GM06990 (cell line): ENCODE data around the gene CMTM8.

Experiments
- DNase-seq: peaks from one replicate; pipeline ENCODE4 v3.0.0-alpha.2; 2011; ENCODE audit not compliant: insufficient read length; ENCODE audit errors: extremely low read depth
- H3K27me3 ChIP-seq: replicated peaks from 2 replicates; pipeline ENCODE4 v1.6.0; 2011; ENCODE audit warnings: low read length; ENCODE audit not compliant: control insufficient read depth, insufficient read depth
- H3K36me3 ChIP-seq: 2 replicates; pipeline ENCODE4 v1.5.1; 2011; ENCODE audit warnings: low read length; ENCODE audit not compliant: control insufficient read depth, insufficient read depth
- H3K4me3 ChIP-seq: replicated peaks from 2 replicates; pipeline ENCODE4 v1.5.1; 2011; ENCODE audit warnings: low read depth, mild to moderate bottlenecking, control low read depth, low read length
- TF ChIP-seq, protein P1 (sequence below): IDR thresholded peaks from 2 replicates; pipeline ENCODE4 v1.5.1; 2011; ENCODE audit warnings: low read length, control low read depth, mild to moderate bottlenecking, inconsistent platforms; ENCODE audit not compliant: insufficient read depth, poor library complexity, severe bottlenecking

Gene CMTM8

DNA sequence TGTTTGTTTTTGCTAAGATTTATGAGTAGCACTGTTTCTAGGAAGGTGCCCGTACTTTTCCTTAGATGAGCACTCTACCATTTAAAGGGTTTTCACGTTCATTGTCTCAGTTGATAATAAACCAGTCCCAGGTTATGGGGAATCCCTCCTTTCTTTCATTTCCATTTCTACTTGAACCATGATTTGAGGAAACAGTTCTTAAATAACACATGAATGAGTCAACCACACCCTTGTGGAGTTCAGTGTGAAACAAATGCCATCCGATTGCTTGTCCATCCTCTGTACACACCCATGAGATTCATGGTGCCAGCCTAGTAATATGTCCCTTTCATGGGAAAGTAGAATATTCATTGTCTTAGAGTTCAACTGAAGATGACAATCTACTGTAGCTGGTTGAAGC is 23.1 kb downstream of the CMTM8 start:
- no peaks in the 10 kb centered on the region; the same call in 1 of the 2 replicates for H3K27me3 ChIP-seq
- DNase-seq = no peak
- no peaks in the 10 kb centered on the region for H3K36me3 ChIP-seq
- TF ChIP-seq, protein P1, sequence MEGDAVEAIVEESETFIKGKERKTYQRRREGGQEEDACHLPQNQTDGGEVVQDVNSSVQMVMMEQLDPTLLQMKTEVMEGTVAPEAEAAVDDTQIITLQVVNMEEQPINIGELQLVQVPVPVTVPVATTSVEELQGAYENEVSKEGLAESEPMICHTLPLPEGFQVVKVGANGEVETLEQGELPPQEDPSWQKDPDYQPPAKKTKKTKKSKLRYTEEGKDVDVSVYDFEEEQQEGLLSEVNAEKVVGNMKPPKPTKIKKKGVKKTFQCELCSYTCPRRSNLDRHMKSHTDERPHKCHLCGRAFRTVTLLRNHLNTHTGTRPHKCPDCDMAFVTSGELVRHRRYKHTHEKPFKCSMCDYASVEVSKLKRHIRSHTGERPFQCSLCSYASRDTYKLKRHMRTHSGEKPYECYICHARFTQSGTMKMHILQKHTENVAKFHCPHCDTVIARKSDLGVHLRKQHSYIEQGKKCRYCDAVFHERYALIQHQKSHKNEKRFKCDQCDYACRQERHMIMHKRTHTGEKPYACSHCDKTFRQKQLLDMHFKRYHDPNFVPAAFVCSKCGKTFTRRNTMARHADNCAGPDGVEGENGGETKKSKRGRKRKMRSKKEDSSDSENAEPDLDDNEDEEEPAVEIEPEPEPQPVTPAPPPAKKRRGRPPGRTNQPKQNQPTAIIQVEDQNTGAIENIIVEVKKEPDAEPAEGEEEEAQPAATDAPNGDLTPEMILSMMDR = no peak
- no peak overlapping the region for H3K4me3 ChIP-seq

DNA sequence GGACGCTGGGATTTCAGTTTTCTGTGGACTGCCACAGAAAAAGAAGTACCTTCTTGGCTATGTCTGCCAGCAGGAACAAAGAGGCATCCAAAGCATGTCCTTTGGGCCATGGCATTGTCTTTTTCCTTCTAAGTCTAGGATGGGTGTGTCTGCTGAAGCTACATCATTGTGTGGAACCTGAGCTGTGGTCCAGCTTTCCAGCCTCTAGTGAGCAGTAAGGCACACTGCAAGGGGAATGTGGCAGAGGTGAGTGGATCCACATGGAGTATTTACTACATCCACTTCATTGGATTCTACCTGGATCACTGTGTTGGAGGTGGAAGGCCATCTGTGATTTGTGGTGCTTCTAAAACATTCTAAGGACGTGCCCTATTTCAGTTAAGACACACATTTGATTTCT is 23.7 kb downstream of the CMTM8 start:
- Histone ChIP-seq H3K27me3 (no peaks in the 10 kb centered on the region; the same call in 1 of the 2 replicates), H3K36me3 (no peaks in the 10 kb centered on the region), H3K4me3 (no peak overlapping the region)
- no peak for DNase-seq
- TF ChIP-seq, protein P1 = no peak

DNA sequence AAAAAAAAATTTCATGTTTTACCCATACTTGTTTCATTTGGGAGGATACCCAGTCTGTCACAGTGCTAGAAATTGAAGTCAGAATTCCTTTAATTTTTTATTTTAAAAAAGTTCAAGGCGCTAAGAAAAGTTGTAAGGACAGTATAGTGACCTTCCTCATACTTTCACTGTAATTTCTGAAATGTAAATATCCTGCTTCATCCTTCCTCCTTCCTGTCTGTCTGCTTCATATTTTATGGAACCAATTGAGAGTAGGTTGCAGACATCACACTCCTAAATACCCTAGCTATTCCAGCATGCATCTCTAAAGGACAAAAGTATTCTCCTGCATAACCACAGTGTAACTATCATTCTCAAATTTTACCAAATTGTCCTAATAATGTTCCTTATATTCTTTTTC is 35.8 kb downstream of the CMTM8 start:
- Histone ChIP-seq H3K36me3 (no peaks in the 10 kb centered on the region), H3K27me3 (no peaks in the 10 kb centered on the region), H3K4me3 (no peak overlapping the region)
- TF ChIP-seq, protein P1 = no peak
- no peak for DNase-seq

DNA sequence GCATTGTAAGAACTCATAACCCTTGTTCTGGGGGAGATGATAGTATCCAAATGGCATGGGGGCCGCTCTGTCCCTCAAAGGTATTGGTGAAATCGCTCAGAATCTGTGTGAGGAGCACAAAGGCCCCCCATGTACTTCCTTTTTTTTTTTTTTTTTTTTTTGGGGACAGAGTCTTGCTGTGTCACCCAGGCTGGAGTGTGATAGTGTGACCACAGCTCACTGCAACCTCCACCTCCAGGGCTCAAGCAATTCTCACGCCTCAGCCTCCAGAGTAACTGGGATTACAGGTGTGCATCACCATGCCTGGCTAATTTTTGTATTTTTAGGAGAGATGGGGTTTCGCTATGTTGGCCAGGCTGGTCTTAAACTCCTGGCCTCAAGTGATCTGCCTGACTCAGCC is 37.0 kb downstream of the CMTM8 start:
- TF ChIP-seq, protein P1 = no peak
- H3K4me3 ChIP-seq = no peak overlapping the region
- DNase-seq = no peak
- H3K27me3 ChIP-seq = no peaks in the 10 kb centered on the region
- H3K36me3 ChIP-seq = no peaks in the 10 kb centered on the region

DNA sequence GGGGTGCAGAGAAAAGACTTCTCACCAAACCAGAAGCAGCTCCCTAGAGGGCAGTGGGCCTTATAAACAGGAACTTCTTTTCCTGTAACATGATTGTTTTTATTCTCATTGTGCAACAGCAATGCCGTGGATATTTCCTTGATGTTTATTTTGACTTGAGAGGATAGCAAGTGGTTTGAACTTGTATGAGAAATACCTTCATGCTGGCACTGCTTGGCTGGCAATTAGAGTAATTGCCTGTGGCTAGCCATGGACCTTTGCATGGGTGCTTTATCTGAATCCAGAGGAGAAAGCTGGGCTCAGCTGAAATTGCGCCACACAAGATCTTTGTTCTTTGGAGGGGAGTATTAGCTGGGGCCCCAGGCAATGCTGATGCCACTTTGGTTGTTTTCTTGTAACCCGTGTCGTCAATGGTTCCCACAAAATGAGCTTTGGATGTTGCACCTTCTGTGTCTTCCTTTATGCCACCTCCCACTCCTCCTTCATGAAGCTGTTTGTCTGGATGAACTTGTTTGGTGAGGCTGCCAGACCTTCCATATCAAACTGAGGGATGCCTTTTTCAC is 37.9 kb downstream of the CMTM8 start:
- TF ChIP-seq, protein P1 = no peak
- no peak for DNase-seq
- Histone ChIP-seq H3K4me3 (no peak overlapping the region), H3K36me3 (no peaks in the 10 kb centered on the region), H3K27me3 (no peaks in the 10 kb centered on the region)

DNA sequence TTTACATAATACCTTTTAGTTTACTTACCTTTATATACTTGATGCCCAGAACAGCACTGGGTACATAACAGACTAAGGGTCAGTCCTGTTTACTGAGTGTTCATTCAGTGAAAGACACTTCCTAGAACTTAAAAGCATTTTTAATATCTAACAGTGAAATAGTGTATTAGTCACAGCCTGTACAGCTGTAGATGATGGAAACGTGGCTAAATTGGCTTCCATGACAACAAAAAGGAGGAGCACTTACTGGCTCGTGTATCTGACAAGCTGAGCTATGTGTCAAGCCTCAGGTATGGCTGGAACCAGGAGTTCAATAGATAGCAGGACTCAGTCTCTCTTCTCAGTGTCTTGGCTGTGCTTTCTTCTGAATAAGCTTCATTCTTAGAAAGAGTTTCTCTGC is 40.2 kb downstream of the CMTM8 start:
- Histone ChIP-seq H3K4me3 (no peak overlapping the region), H3K27me3 (no peaks in the 10 kb centered on the region), H3K36me3 (no peaks in the 10 kb centered on the region)
- DNase-seq = no peak
- TF ChIP-seq, protein P1 = no peak
